ENCODE results near the gene LRRC7. TPM values are rescaled to one million over a fixed set of nuclear protein-coding genes. Genes with fewer than 3 reads are reported as not detected.

LRRC7 gene
- total RNA-seq, 1 experiment from 2014 or later = not detected

- Histone ChIP-seq H3K4me2 (ENCODE audit: low read depth, low read length, poor library complexity, severe bottlenecking) (no peak overlapping the region), H3K4me3 (ENCODE audit: low read length) (no peak overlapping the region), H3K79me2 (ENCODE audit: low read length) (no peaks in the 10 kb centered on the region), H3K36me3 (ENCODE audit: insufficient read depth, low read length) (no peaks in the 10 kb centered on the region), H4K20me1 (ENCODE audit: insufficient read depth, low read depth, low read length) (no peaks in the 10 kb centered on the region), H3K9me2 (replicated peaks; ENCODE audit: insufficient read depth, low read length) (no peaks in the 10 kb centered on the region), H3K9me3 (ENCODE audit: low read length) (no peaks in the 10 kb centered on the region), H3K27me3 (ENCODE audit: low read length) (no peaks in the 10 kb centered on the region), H2AFZ (ENCODE audit: low read length) (no peak overlapping the region), H3K4me1 (ENCODE audit: low read length) (no peaks in the 10 kb centered on the region), H3K27ac (ENCODE audit: low read length) (no peak overlapping the region), H3K9ac (ENCODE audit: low read length) (no peak overlapping the region)
- DNase-seq = no peak
These were observed 227.1 kb downstream of the LRRC7 start for GRCh38 chr1:69794831-69795230.

- H3K4me1 ChIP-seq (ENCODE audit: low read length) = no peaks in the 10 kb centered on the region
- DNase-seq = no peak
- no peak overlapping the region for H3K9ac ChIP-seq (ENCODE audit: low read length)
- no peaks in the 10 kb centered on the region for H3K36me3 ChIP-seq (ENCODE audit: insufficient read depth, low read length)
- no peak overlapping the region for H2AFZ ChIP-seq (ENCODE audit: low read length)
- no peak overlapping the region for H3K4me3 ChIP-seq (ENCODE audit: low read length)
- no peaks in the 10 kb centered on the region for H4K20me1 ChIP-seq (ENCODE audit: insufficient read depth, low read depth, low read length)
- no peak overlapping the region for H3K27ac ChIP-seq (ENCODE audit: low read length)
- no peak overlapping the region for H3K4me2 ChIP-seq (ENCODE audit: low read depth, low read length, poor library complexity, severe bottlenecking)
- no peaks in the 10 kb centered on the region for H3K27me3 ChIP-seq (ENCODE audit: low read length)
- no peaks in the 10 kb centered on the region for H3K9me2 ChIP-seq (replicated peaks; ENCODE audit: insufficient read depth, low read length)
- H3K79me2 ChIP-seq (ENCODE audit: low read length) = no peaks in the 10 kb centered on the region
- H3K9me3 ChIP-seq (ENCODE audit: low read length) = no peaks in the 10 kb centered on the region
These were observed 247.2 kb downstream of the LRRC7 start for GRCh38 chr1:69814926-69815325.

- no peaks in the 10 kb centered on the region for H3K27me3 ChIP-seq (ENCODE audit: low read length)
- H2AFZ ChIP-seq (ENCODE audit: low read length) = no peak overlapping the region
- no peak overlapping the region for H3K27ac ChIP-seq (ENCODE audit: low read length)
- H3K4me1 ChIP-seq (ENCODE audit: low read length) = no peaks in the 10 kb centered on the region
- H3K4me3 ChIP-seq (ENCODE audit: low read length) = no peak overlapping the region
- no peaks in the 10 kb centered on the region for H4K20me1 ChIP-seq (ENCODE audit: insufficient read depth, low read depth, low read length)
- H3K4me2 ChIP-seq (ENCODE audit: low read depth, low read length, poor library complexity, severe bottlenecking) = no peak overlapping the region
- no peak overlapping the region for H3K9ac ChIP-seq (ENCODE audit: low read length)
- H3K9me2 ChIP-seq (replicated peaks; ENCODE audit: insufficient read depth, low read length) = no peaks in the 10 kb centered on the region
- no peaks in the 10 kb centered on the region for H3K36me3 ChIP-seq (ENCODE audit: insufficient read depth, low read length)
- no peak for DNase-seq
- no peaks in the 10 kb centered on the region for H3K9me3 ChIP-seq (ENCODE audit: low read length)
- no peaks in the 10 kb centered on the region for H3K79me2 ChIP-seq (ENCODE audit: low read length)
These were observed 257.2 kb downstream of the LRRC7 start for GRCh38 chr1:69824932-69825331.

GRCh38 chr1:69827732-69828131, 260.0 kb downstream of the LRRC7 start:
- Histone ChIP-seq H3K4me1 (ENCODE audit: low read length) (no peaks in the 10 kb centered on the region), H3K9me3 (ENCODE audit: low read length) (no peaks in the 10 kb centered on the region), H3K9me2 (replicated peaks; ENCODE audit: insufficient read depth, low read length) (no peaks in the 10 kb centered on the region), H3K79me2 (ENCODE audit: low read length) (no peaks in the 10 kb centered on the region), H4K20me1 (ENCODE audit: insufficient read depth, low read depth, low read length) (no peaks in the 10 kb centered on the region), H3K4me2 (ENCODE audit: low read depth, low read length, poor library complexity, severe bottlenecking) (no peak overlapping the region), H3K27ac (ENCODE audit: low read length) (no peak overlapping the region), H2AFZ (ENCODE audit: low read length) (no peak overlapping the region), H3K27me3 (ENCODE audit: low read length) (no peaks in the 10 kb centered on the region), H3K9ac (ENCODE audit: low read length) (no peak overlapping the region), H3K36me3 (ENCODE audit: insufficient read depth, low read length) (no peaks in the 10 kb centered on the region), H3K4me3 (ENCODE audit: low read length) (no peak overlapping the region)
- DNase-seq = no peak

GRCh38 chr1:69833536-69833935, 265.8 kb downstream of the LRRC7 start:
- H3K9ac ChIP-seq (ENCODE audit: low read length) = no peak overlapping the region

GRCh38 chr1:69834336-69834735, 266.6 kb downstream of the LRRC7 start:
- Histone ChIP-seq H3K9me2 (replicated peaks; ENCODE audit: insufficient read depth, low read length) (no peaks in the 10 kb centered on the region), H3K27ac (ENCODE audit: low read length) (no peak overlapping the region), H3K4me3 (ENCODE audit: low read length) (no peak overlapping the region), H3K36me3 (ENCODE audit: insufficient read depth, low read length) (no peaks in the 10 kb centered on the region), H4K20me1 (ENCODE audit: insufficient read depth, low read depth, low read length) (no peaks in the 10 kb centered on the region), H3K9me3 (ENCODE audit: low read length) (no peaks in the 10 kb centered on the region), H3K27me3 (ENCODE audit: low read length) (no peaks in the 10 kb centered on the region), H3K9ac (ENCODE audit: low read length) (no peak overlapping the region), H3K4me1 (ENCODE audit: low read length) (no peaks in the 10 kb centered on the region), H2AFZ (ENCODE audit: low read length) (no peak overlapping the region), H3K79me2 (ENCODE audit: low read length) (no peaks in the 10 kb centered on the region), H3K4me2 (ENCODE audit: low read depth, low read length, poor library complexity, severe bottlenecking) (no peak overlapping the region)
- DNase-seq = no peak

More at GRCh38 chr1:69833536-69833935, 265.8 kb downstream of the LRRC7 start:
- no peak overlapping the region for H3K4me2 ChIP-seq (ENCODE audit: low read depth, low read length, poor library complexity, severe bottlenecking)
- no peaks in the 10 kb centered on the region for H3K79me2 ChIP-seq (ENCODE audit: low read length)
- H3K36me3 ChIP-seq (ENCODE audit: insufficient read depth, low read length) = no peaks in the 10 kb centered on the region
- no peaks in the 10 kb centered on the region for H3K4me1 ChIP-seq (ENCODE audit: low read length)
- no peak overlapping the region for H3K27ac ChIP-seq (ENCODE audit: low read length)
- no peaks in the 10 kb centered on the region for H4K20me1 ChIP-seq (ENCODE audit: insufficient read depth, low read depth, low read length)
- DNase-seq = no peak
- H3K9me2 ChIP-seq (replicated peaks; ENCODE audit: insufficient read depth, low read length) = no peaks in the 10 kb centered on the region
- H3K4me3 ChIP-seq (ENCODE audit: low read length) = no peak overlapping the region
- no peaks in the 10 kb centered on the region for H3K27me3 ChIP-seq (ENCODE audit: low read length)
- H2AFZ ChIP-seq (ENCODE audit: low read length) = no peak overlapping the region
- no peaks in the 10 kb centered on the region for H3K9me3 ChIP-seq (ENCODE audit: low read length)

GRCh38 chr1:69835955-69836354, 268.2 kb downstream of the LRRC7 start:
- H4K20me1 ChIP-seq (ENCODE audit: insufficient read depth, low read depth, low read length) = no peaks in the 10 kb centered on the region
- no peak for DNase-seq
- no peak overlapping the region for H3K9ac ChIP-seq (ENCODE audit: low read length)
- no peak overlapping the region for H2AFZ ChIP-seq (ENCODE audit: low read length)
- H3K4me1 ChIP-seq (ENCODE audit: low read length) = no peaks in the 10 kb centered on the region
- H3K9me2 ChIP-seq (replicated peaks; ENCODE audit: insufficient read depth, low read length) = no peaks in the 10 kb centered on the region
- no peaks in the 10 kb centered on the region for H3K27me3 ChIP-seq (ENCODE audit: low read length)
- no peaks in the 10 kb centered on the region for H3K9me3 ChIP-seq (ENCODE audit: low read length)
- H3K27ac ChIP-seq (ENCODE audit: low read length) = no peak overlapping the region
- no peak overlapping the region for H3K4me2 ChIP-seq (ENCODE audit: low read depth, low read length, poor library complexity, severe bottlenecking)
- H3K4me3 ChIP-seq (ENCODE audit: low read length) = no peak overlapping the region
- H3K36me3 ChIP-seq (ENCODE audit: insufficient read depth, low read length) = no peaks in the 10 kb centered on the region
- H3K79me2 ChIP-seq (ENCODE audit: low read length) = no peaks in the 10 kb centered on the region

GRCh38 chr1:69836971-69837636, 269.4 kb downstream of the LRRC7 start:
- Histone ChIP-seq H3K36me3 (ENCODE audit: insufficient read depth, low read length) (no peaks in the 10 kb centered on the region), H3K9ac (ENCODE audit: low read length) (no peak overlapping the region), H2AFZ (ENCODE audit: low read length) (no peak overlapping the region), H3K27ac (ENCODE audit: low read length) (no peak overlapping the region), H3K4me3 (ENCODE audit: low read length) (no peak overlapping the region), H3K79me2 (ENCODE audit: low read length) (no peaks in the 10 kb centered on the region), H3K27me3 (ENCODE audit: low read length) (no peaks in the 10 kb centered on the region), H4K20me1 (ENCODE audit: insufficient read depth, low read depth, low read length) (no peaks in the 10 kb centered on the region), H3K4me1 (ENCODE audit: low read length) (no peaks in the 10 kb centered on the region), H3K9me3 (ENCODE audit: low read length) (no peaks in the 10 kb centered on the region), H3K4me2 (ENCODE audit: low read depth, low read length, poor library complexity, severe bottlenecking) (no peak overlapping the region), H3K9me2 (replicated peaks; ENCODE audit: insufficient read depth, low read length) (no peaks in the 10 kb centered on the region)
- no peak for DNase-seq

All from Karpas-422 (cell line).